B cell (primary cell): Measurements from ENCODE around the gene INTS7.
"Not testable (repeated sequence)": the region's sequence is repeated elsewhere in the genome, so short reads cannot be mapped to it uniquely, and the experiment has no call there.

Experiments used
- EZH2 ChIP-seq: IDR thresholded peaks from 2 replicates; pipeline ENCODE4 v1.6.1; 2012; ENCODE audit warnings: borderline replicate concordance, low read depth, mild to moderate bottlenecking, moderate library complexity, low read length; ENCODE audit not compliant: insufficient read depth, poor library complexity, severe bottlenecking
- TF ChIP-seq, protein P1 (sequence below): fragments of 200-600 bp; IDR thresholded peaks from one replicate; pipeline ENCODE4 v1.8.0; 2022; ENCODE audit warnings: antibody characterized with exemption, mild to moderate bottlenecking

GRCh38 chr1:212027727-212028126 is 7.6 kb downstream of the INTS7 start:
- TF ChIP-seq, protein P1, sequence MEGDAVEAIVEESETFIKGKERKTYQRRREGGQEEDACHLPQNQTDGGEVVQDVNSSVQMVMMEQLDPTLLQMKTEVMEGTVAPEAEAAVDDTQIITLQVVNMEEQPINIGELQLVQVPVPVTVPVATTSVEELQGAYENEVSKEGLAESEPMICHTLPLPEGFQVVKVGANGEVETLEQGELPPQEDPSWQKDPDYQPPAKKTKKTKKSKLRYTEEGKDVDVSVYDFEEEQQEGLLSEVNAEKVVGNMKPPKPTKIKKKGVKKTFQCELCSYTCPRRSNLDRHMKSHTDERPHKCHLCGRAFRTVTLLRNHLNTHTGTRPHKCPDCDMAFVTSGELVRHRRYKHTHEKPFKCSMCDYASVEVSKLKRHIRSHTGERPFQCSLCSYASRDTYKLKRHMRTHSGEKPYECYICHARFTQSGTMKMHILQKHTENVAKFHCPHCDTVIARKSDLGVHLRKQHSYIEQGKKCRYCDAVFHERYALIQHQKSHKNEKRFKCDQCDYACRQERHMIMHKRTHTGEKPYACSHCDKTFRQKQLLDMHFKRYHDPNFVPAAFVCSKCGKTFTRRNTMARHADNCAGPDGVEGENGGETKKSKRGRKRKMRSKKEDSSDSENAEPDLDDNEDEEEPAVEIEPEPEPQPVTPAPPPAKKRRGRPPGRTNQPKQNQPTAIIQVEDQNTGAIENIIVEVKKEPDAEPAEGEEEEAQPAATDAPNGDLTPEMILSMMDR = not testable (repeated sequence)
- not testable (repeated sequence) for TF ChIP-seq EZH2
